ENCODE measurements around the gene PARD6G.

The PARD6G gene

GRCh38 chr18:80140455-80140985 is 106.8 kb downstream of the PARD6G start:
- no peak for DNase-seq

DNA sequence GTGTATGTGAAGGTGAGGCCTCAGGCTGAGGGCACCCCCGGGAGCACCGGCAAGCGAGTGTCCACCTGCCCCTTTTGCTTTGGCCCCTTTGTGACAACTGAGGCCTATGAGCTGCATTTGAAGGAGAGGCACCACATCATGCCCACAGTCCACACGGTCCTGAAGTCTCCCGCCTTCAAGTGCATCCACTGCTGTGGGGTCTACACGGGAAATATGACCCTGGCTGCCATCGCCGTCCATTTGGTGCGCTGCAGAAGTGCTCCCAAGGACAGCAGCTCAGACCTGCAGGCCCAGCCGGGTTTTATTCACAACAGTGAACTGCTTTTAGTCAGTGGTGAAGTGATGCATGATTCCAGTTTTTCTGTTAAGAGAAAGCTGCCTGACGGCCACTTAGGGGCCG is 109.3 kb downstream of the PARD6G start:
- no peak for DNase-seq

DNA sequence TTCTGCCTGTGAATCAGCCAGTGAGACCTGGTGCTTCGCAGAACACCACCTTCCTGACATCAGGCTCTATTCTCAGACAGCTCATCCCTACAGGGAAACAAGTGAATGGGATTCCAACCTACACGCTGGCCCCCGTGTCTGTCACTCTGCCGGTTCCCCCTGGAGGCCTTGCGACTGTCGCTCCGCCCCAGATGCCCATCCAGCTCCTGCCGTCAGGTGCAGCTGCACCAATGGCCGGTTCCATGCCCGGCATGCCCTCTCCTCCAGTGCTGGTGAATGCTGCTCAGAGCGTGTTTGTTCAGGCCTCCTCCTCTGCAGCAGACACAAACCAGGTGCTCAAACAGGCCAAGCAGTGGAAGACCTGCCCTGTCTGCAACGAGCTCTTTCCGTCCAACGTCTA is 110.2 kb downstream of the PARD6G start:
- DNase-seq, result no peak

DNA sequence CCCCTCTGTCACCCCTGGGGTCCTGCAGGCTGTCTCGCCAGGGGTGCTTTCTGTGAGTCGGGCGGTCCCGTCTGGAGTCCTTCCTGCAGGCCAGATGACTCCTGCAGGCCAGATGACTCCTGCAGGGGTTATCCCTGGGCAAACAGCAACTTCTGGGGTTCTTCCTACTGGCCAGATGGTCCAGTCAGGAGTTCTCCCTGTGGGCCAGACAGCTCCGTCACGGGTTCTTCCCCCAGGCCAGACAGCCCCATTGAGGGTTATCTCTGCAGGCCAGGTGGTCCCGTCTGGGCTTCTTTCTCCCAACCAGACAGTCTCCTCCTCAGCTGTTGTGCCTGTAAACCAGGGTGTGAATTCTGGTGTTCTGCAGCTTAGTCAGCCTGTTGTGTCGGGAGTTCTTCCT is 110.6 kb downstream of the PARD6G start:
- DNase-seq, result no peak

DNA sequence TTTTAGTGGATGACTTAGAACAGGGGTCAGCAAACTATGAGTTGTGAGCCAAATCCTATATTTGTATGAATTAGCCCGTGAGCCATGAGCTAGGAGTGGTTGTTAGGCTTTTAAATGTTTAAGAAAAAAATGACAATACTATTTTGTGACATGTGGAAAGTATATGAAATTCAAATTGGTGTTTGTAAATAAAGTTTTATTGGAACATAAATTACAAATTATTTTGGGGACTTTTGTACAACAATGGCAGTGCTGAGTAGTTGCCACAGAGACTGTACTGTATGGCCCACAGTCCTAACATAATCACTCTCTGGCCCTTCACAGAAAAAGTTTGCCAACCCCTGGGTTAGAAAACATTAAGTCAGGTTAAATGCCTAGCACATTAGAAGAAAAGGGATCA is 112.2 kb downstream of the PARD6G start:
- no peak for DNase-seq

- no peak for DNase-seq
These were observed 114.2 kb downstream of the PARD6G start for GRCh38 chr18:80133124-80133523.

DNA sequence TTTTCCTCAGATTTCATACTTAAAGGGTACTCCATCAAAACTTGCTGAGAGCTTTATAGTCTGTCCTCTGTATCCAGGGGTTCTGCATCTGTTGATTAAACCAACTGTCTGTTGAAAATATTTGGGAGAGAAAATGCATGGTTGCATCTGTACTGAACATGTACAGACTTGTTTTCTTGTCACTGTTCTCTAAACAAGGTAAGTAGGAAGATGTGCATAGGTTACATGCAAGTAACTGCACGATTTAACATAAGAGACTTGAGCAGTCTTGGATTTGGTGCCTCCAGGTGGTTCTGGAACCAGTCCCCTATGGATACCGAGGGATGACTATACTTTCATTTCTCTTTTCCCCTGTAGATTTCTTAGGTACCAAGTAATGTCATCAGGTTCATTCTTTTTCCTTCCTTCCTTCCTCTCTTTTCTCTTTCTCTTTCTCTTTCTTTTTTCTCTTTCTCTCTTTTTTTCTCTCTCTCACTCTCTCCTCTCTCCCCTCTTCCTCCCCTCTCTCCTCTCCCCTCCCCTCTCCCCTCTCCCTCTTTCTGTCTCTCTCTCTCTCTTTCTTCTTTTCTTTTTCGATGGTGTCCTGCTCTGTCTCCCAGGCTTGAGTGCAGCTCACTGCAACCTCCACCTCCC is 115.0 kb downstream of the PARD6G start:
- no peak for DNase-seq

DNA sequence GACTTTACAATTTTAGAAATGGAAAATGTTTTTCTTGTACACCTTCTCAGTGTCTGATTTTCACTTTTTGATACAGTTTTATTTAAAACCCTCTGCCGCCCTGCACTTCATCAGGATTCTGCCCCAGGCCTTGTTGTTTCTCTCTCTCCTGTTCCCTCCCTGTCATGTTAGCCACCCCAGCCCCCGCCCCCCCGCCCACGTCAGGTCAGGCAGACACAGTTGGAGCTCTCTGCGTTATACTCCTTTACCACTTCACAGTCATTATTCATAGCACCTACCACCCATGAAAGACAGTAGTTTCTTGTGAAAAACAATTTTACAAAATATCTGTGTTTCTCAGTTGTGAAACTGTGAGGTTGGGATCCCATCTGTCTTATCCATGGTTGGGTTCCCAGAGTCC is 116.8 kb downstream of the PARD6G start:
- DNase-seq, result no peak

GRCh38 chr18:80129672-80130367 is 117.5 kb downstream of the PARD6G start:
- DNase-seq, result no peak

- no peak for DNase-seq
These were observed 119.7 kb downstream of the PARD6G start for GRCh38 chr18:80127635-80128034.

- no peak for DNase-seq
These were observed 120.5 kb downstream of the PARD6G start for GRCh38 chr18:80126797-80127196.

DNA sequence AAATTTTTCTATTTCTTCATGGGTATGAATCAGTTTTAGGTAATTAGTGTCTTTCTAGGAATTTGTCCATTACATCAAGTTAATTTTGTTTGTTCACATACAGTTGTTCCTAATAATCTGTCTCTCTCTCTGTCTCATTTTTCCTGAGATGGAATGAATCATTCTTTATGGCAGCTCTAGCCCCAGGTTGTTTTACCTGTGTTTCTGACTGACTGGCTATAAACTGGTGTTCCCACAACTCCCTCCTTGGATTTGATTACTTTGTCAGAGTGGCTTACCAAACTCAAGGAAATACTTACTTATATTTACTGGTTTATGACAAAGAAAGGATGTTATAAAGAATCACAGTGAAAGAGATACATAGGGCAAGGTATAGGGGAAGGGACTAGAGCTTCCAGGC is 123.2 kb downstream of the PARD6G start:
- DNase-seq, result no peak

GRCh38 chr18:80120932-80121331 is 126.4 kb downstream of the PARD6G start:
- DNase-seq, result no peak

GRCh38 chr18:80119111-80119510 is 128.2 kb downstream of the PARD6G start:
- DNase-seq, result no peak

- DNase-seq, result no peak
These were observed 132.3 kb downstream of the PARD6G start for GRCh38 chr18:80115035-80115434.

DNA sequence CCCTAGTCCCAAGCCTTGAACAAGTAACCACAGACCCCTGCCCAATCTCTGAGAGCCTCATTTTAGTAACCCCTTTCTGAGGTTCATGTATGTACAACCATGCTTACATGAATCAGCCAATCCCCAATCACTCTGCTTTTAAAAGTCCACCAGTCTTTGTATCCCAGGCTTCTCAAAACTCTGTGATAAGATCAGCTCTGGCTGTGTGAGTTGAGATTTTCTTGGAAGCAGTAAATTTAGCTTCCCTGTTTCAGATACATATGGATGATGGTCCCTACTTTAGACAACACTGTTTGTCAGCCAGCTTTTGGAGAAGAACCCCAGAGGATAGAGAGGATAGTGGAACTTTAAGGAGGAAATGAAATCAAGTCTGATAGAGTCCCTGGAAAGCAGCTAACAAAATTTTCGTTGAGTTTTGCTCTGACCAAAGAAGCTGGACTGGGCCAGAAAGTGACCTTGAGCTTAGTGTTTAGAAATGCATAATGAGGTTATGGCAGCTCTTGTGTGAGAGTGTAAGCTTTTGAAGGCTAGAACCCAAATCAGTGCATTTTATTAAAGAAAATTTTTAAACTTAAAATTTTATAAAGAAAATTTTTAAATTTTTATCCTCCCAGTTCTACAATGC is 134.6 kb downstream of the PARD6G start:
- no peak for DNase-seq

DNA sequence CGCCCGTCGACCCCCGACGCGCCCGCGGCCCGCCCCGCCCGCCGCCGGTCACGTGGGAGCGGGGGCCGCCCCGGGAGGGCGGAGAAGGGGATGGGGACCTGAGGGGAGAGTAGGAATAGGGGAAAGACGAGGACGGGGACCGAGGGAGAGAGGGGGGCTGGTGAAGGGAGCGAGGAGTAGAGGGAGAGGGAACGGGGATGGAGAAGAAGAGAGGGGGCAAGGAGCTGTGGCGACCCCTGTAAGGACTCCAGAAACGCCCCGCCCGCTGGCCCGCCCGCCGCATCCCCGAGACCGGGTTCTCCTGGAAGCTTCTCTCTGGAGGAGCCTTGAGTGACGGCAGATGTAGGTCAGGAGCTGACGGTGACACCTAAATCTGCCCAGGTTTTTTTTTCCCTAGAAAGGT is 137.6 kb downstream of the PARD6G start:
- DNase-seq, result no peak

DNA sequence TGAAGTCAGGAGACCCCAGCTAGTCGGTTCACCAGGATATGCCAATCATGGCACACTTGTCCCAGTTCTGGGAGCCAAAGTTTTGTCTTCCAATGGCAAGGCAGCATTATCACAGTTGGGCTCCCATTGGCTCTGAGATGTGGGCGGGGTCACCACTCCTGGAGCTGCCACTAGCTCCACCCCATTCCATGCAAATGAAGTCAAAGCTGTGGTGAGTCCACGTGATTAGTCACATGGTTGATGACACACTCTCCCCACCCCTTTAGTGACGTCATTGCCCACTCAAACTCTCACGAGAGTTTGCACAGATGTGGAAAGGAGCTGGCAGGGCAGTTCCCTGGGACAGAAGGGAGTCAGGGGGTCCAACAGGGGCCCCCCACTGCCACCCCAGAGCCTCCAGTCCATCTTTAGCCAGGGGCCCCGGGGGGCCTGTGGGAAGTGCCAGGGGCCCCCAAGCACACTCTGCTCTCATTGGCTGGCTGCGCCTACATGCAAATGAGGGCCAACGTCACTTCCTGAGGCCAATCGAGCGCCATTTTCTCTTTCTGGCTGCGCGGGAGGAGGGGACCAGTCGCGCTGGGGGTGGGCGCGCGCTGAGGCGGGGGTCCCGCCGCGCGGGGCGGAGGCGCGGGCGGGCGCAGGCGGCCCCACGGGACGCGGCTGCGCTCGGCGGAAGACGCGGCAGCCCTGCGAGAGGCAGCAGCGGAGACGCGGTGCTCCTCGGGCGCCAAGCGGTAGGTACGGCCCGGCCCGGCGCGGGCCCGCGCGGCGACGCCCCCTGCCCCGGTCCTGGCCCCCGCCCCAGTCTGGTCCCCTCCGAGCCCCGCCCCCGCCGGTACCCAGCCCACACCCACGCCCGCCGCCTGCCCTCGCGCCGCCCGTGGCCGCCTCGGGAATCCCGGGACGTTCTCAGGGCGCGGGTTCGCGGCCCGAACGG is 138.3 kb downstream of the PARD6G start, which contains the start of gene ADNP2:
Gene ADNP2 (plus strand): TSS at position 524 of the 937 bp plus-strand sequence. CDS start 8,281 bp downstream, outside the sequence.
- DNase-seq, result peak; percentile 40

GRCh38 chr18:80108121-80108536 is 139.2 kb downstream of the PARD6G start:
- no peak for DNase-seq

DNA sequence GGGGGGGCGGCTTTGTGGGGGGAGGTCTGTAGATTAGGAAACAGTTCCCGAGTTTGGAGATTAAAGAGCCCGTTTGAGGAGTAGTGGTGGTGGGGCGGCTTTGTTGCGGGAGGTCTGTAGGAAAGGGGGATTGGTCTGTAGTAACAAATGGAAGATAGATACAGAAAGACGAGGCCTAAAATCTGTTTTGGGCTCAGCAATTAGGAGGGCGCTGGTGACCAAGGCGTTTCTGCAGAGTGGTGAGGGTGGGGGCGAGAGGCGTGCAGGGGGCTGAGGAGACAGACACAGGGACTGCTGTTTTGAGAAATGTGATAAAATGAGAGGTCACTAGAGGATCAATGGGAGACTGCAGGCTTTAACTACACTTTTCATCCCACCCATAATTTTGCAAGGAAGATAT is 139.9 kb downstream of the PARD6G start:
- no peak for DNase-seq

All from GOT3 (cell line).